ENCODE data around the gene GAREM1.

- no peak for TF ChIP-seq CTCF (IDR thresholded peaks at IDR 0.05; ENCODE audit: borderline replicate concordance, extremely low read depth, low read length, poor library complexity, severe bottlenecking)
- TF ChIP-seq EZH2 (IDR thresholded peaks at IDR 0.05; ENCODE audit: borderline replicate concordance, low read depth, low read length, severe bottlenecking) = no peak
Measured at GRCh38 chr18:32262092-32262491, 208.6 kb downstream of the GAREM1 start.

Data from DND-41 (cell line).